Measurements from ENCODE around the gene ST7.
A peak's percentile ranks its signal among the peaks of the same experiment; 100 is the strongest.
"Not testable (repeated sequence)": the region's sequence is repeated elsewhere in the genome, so short reads cannot be mapped to it uniquely, and the experiment has no call there.

Gene ST7

DNA sequence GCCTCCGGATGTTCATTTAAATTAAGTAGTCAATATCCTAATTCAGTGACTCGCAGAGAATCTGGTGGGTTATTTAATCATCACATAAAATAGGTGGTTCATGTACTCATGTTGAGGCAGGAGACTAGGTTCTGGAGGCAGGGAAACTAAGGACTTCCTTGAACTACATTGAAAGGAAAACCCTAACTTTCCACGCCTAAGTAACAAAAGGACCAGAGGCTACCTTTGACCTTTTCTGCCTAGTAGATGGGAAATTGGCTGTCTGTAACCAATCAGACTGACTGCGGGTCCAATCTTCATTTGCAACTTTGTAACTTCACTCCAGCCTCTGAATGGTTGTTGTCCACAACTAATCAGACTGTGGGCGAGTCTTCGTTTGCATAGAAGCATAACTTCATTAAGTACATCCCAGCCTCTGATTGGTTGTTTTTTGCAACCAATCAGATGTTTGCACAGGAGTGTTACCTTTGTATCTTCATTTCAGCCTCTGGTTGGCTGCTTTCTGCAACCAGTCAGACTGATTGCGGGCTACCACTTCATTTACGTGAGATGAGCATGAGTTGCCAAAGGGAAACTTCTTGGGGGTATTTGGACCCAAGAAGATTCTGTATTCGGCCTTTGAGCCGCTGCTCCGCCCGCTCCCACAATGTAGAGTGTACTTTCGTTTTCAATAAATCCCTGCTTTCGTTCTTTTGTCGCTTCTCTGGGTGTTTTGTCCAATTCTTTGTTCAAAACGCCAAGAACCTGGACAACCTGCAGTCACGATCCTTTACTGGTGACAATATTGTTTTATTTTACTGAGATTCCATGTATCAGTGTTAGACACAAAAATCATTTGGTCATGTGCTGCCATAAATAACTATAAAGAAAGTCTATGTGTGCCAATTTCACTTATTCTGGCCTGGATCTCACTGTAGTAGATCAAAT is 1.7 kb upstream of the ST7 start:
- DNase-seq (ENCODE audit: low read depth in 4 of 4, low spot score in 1 of 4): no peak

DNA sequence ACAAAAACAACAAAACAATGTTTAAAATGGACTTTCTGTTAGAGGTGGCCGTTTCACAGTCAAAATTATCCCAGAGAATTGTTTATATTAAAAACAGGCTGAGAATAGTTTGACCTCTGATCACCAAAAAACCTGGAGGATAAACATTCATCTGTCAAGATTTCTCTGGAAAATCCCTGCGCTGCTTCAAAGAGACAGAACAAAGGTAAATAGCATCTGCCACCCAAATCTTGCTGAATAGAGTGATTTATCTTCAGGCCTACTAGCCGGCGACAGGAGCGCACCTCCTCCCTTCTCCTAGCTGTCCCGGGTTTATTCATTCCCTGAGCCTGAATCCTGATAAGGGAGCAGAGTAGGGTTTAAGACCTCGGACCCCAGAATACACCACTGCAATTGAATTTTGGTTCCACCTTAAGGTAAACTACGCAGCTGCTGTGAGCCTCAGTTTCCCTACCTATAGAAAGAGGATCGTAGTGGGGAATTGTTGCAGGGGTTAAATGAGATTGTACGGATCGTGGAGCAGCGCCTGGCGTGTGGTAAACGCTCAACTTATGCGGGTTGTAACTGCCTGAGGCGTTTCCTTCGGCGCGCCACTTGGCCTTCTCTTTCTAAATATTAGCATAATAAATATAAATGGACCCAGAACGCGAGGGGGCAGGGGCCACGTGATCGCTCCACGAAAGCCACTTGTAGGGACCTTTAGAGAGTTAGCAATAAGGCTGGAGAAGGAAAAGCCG is 498 bp upstream of the ST7 start:
- DNase-seq (ENCODE audit: low read depth in 4 of 4, low spot score in 1 of 4): peak in 1 of 4 experiments; percentile 1

DNA sequence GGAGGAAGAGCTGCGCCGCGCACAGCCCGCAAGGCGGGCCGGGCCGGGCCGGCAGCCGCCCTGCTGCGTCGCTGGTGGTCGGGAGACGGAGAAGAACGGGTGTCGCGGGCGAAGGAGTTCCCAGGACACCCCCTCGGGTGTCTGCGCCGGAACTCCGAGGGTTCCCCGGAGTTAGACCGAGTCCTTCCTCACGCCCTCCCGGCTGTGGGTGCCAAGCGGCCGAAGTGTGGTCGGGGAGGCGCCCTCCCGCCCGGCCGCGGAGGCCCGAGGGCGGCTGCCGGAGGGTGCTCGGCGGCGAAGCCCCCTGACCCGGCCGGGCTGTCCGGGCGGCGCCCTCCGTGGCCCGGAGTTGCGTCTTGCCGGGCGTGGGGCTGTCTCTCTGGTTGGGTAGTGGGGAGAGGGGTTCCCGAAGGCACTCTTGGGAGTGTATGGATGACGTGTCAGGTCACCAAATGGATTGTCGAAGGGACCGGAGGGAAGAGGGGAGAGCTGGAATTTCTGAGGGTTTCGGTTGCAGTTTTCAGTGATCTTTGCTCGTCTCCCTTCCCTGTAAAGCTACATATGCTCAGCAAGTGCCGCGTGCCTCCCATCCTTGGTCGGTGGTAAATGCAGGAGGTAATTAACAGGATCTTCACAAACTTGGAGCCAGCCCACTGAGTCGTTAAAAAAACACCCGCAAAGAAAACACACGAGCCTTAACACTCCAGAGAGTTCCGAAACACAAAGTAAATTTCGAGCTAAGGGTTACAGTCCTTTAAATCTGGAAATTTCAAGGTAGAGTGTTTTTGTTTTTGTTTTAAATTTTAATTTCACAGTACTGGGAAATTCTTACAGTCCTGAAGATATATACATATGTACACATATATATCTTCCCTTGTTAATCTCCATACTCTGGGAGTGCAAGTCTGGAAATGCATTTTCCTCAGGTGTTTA is 871 bp downstream of the ST7 start:
- DNase-seq (ENCODE audit: low read depth in 4 of 4, low spot score in 1 of 4): peak in 2 of 4 experiments; percentile 4 to 13

DNA sequence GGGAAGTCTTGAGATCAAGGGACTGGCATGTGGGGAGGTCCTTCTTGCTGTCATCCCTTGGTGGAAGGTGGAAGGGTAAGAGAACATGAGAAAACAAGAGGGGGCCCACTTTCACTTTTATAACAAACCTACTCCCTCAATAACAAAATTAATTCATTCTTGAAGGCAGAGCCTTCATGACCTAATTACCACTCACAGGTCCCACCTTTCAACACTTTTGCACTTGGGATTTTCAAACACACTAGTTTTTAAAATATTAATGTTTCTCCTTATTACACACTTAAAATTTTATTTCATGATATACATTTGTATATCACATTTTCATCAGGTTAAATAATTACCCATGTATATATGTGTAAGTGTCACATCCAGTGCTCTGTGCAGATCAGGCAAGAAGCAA is 2.0 kb downstream of the ST7 start:
- no peak for DNase-seq (ENCODE audit: low read depth in 4 of 4, low spot score in 1 of 4)

- no peak for DNase-seq (ENCODE audit: low read depth in 4 of 4, low spot score in 1 of 4)
Observed at GRCh38 chr7:116955801-116956476, 2.6 kb downstream of the ST7 start.

GRCh38 chr7:116956477-116956804 is 3.1 kb downstream of the ST7 start:
- DNase-seq (ENCODE audit: low read depth in 4 of 4, low spot score in 1 of 4): no peak

GRCh38 chr7:116957874-116958273 is 4.6 kb downstream of the ST7 start:
- DNase-seq (ENCODE audit: low read depth in 4 of 4, low spot score in 1 of 4): no peak

DNA sequence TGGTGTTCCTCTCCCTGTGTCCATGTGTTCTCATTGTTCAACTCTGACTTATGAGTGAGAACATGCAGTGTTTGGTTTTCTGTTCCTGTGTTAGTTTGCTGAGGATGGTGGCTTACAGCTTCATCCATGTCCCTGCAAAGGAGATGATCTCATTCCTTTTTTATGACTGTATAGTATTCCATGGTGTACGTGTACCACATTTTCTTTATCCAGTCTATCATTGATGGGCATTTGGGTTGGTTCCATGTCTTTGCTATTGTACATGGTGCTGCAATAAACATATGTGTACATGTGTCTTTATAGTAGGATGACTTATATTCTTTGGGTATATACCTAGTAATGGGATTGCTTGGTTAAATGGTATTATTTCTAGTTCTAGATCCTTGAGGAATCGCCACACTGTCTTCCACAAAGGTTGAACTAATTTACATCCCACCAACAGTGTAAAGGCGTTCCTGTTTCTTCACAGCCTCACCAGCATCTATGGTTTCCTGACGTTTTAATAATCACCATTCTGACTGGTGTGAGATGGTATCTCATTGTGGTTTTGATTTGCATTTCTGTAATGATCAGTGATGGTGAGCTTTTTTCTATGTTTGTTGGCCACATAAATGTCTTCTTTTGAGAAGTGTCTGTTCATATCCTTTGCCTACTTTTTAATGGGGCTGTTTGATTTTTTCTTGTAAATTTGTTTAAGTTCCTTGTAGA is 8.8 kb downstream of the ST7 start:
- not testable (repeated sequence) for DNase-seq (ENCODE audit: low read depth in 4 of 4, low spot score in 1 of 4)

DNA sequence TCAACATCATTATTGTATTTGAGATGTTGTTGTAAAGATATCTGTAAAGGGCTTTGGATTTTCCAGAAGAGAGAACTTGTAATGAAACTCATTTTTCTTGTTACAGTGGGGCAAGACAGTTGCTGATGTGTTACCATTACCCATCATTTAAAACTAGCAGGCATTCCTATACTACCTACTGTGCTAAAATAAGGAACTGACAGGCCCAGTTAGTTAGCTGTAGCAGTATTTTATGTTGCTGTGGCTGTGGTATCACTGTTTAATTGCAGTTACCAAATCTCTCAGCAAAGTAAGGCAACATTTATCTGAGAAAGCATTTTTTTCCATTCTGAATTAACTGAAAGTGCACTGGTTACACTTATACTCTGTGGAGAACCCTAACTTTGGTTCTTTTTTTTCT is 9.9 kb downstream of the ST7 start:
- no peak for DNase-seq (ENCODE audit: low read depth in 4 of 4, low spot score in 1 of 4)

- no peak for DNase-seq (ENCODE audit: low read depth in 4 of 4, low spot score in 1 of 4)
Observed at GRCh38 chr7:116966601-116967000, 13.3 kb downstream of the ST7 start.

- DNase-seq (ENCODE audit: low read depth in 4 of 4, low spot score in 1 of 4): no peak
Observed at GRCh38 chr7:116967254-116967922, 14.1 kb downstream of the ST7 start.

GRCh38 chr7:116967983-116968382 is 14.7 kb downstream of the ST7 start:
- DNase-seq (ENCODE audit: low read depth in 4 of 4, low spot score in 1 of 4): no peak

GRCh38 chr7:116968631-116969030 is 15.3 kb downstream of the ST7 start:
- no peak for DNase-seq (ENCODE audit: low read depth in 4 of 4, low spot score in 1 of 4)

DNA sequence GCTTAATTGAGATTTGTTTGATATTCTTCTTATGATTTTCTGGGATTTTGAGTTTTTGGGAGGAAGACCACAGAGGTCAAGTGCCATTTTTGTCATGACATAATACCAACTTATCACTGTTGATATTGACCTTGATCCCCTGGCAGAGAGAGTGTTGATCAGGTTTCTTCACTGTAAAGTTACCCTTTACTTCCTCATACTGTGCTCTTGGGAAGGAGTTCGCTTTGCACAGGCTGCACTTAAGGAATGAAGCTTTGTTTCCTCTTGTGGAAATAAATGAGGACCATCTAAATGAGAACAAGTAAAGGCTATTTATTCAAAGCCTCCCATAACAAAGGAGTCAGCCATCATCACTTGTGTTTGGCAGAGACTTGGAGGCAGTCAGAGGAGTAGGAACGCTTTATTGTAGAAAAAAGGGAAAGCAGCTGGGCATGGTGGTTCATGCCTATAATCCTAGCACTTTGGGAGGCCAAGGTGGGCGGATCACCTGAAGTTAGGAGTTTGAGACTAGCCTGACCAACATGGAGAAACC is 16.1 kb downstream of the ST7 start:
- DNase-seq (ENCODE audit: low read depth in 4 of 4, low spot score in 1 of 4): no peak

DNA sequence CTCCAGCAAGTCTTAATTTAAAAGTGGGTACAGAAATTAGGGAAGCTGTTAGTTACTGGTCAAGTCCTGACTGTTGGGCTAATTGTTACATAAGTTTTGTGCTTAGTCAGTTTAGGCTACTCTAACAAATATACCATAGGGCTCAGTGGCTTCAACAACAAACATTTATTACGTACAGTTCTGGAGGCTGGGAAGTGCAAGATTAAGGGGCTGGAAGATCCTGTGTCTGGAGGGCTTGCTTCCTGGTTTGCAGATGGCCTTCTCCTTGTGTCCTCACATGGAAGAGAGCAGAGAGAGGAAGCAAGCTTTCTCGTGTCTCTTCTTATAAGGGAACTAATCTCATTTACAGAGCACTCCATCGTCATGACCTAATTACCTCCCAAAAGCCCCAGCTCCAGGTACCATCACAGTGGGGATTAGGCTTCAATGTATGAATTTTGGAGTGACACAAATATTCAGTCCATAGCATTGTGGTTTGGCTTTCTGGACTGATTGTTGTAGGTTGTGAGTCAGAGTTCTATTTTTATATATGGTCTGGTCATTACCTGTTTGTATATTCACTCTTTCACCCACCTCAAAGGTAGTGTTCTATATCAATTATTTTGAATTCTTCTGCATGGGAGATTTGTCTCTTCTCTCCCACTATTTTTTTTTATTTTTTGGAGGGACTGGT is 17.1 kb downstream of the ST7 start:
- DNase-seq (ENCODE audit: low read depth in 4 of 4, low spot score in 1 of 4): no peak

GRCh38 chr7:116971153-116971552 is 17.9 kb downstream of the ST7 start:
- not testable (repeated sequence) for DNase-seq (ENCODE audit: low read depth in 4 of 4, low spot score in 1 of 4)

- no peak for DNase-seq (ENCODE audit: low read depth in 4 of 4, low spot score in 1 of 4)
Observed at GRCh38 chr7:116971869-116972268, 18.6 kb downstream of the ST7 start.

DNA sequence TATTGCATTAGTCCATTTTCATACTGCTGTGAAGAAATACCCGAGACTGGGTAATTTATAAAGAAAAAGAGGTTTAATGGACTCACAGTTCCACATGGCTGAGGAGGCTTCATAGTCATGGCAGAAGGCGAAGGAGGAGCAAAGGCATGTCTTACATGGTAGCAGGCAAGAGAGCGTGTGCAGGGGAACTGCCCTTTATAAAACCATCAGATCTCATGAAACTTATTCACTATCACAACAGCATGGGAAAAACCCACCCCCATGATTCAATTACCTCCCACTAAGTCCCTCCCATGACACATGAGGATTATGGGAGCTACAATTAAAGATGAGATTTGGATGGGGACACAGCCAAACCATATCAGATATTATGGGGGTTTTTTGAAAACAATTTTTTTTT is 21.7 kb downstream of the ST7 start:
- not testable (repeated sequence) for DNase-seq (ENCODE audit: low read depth in 4 of 4, low spot score in 1 of 4)

- no peak for DNase-seq (ENCODE audit: low read depth in 4 of 4, low spot score in 1 of 4)
Observed at GRCh38 chr7:116977172-116977571, 23.9 kb downstream of the ST7 start.
